GM12878 (cell line): Measurements from ENCODE around the gene H2AZ1. TPM values are rescaled to one million over a fixed set of nuclear protein-coding genes. Genes with fewer than 3 reads are reported as not detected.
A peak's percentile ranks its signal among the peaks of the same experiment; 100 is the strongest.

ENCODE experiments used
- BHLHE40 ChIP-seq, 2 experiments: fragments of 450-650 bp in 1 of 2; IDR thresholded peaks; 2 replicates each; pipeline ENCODE4 v1.6.1; 2011 to 2017; ENCODE audit warnings: low read depth in 2 of 2, borderline replicate concordance in 1 of 2, improper control_type of control experiment in 1 of 2, low read length in 1 of 2, mild to moderate bottlenecking in 1 of 2
- GABPA ChIP-seq: IDR thresholded peaks from 2 replicates; pipeline ENCODE4 v1.6.1; 2014; ENCODE audit warnings: antibody characterized with exemption, low read depth, mild to moderate bottlenecking, inconsistent platforms
- RBBP5 ChIP-seq: fragments of 200-600 bp; sonication (generic); conservative IDR thresholded peaks from 2 replicates; pipeline ENCODE4 v1.6.1; 2016
- RFX5 ChIP-seq: IDR thresholded peaks from 2 replicates; pipeline ENCODE4 v1.6.1; 2011; ENCODE audit warnings: low read depth, low read length, improper control_type of control experiment
- SKIL ChIP-seq: fragments of 450-650 bp; IDR thresholded peaks from 2 replicates; pipeline ENCODE4 v1.6.1; 2017; ENCODE audit warnings: mild to moderate bottlenecking, low read depth, inconsistent platforms; ENCODE audit not compliant: poor library complexity, severe bottlenecking
- polyA plus RNA-seq, 11 experiments: library from polyadenylated mRNA; depleted of rRNA in 4 of 11; unstranded in 6 of 11; stranded (reverse) in 5 of 11; fragments of >200 nt; fragmentation: Nextera tagmentation in 4 of 11; fragmentation: Illumina TruSeq in 1 of 11; extraction: Ambion mirVana in 4 of 11; extraction: Trizol in 1 of 11; gene quantifications; 1 replicate in 1 of 11; 2 replicates in 10 of 11; pipeline versions ENCODE4 v1.2.1 to v1.2.3, GENCODE V29; 2011 to 2016; ENCODE audit warnings: inconsistent platforms in 2 of 11, missing spikeins in 2 of 11, low read depth in 1 of 11
- total RNA-seq, 4 experiments: library from RNA; depleted of rRNA in 3 of 4; stranded (reverse); fragments of >200 nt in 3 of 4; fragmentation: Illumina TruSeq in 1 of 4; extraction: Trizol in 1 of 4; gene quantifications; 2 replicates each; pipeline versions ENCODE4 v1.2.1 to v1.2.3, GENCODE V29; 2013 to 2021
- TF ChIP-seq, protein P1 (sequence below): fragments of 450-650 bp; formaldehyde crosslinking; IDR thresholded peaks from 2 replicates; pipeline ENCODE4 v1.5.0; 2022; ENCODE audit warnings: mild to moderate bottlenecking, missing genetic modification characterization
- TF ChIP-seq, protein P2 (sequence below): fragments of 450-650 bp; IDR thresholded peaks from 2 replicates; pipeline ENCODE4 v1.6.1; 2016; ENCODE audit warnings: mild to moderate bottlenecking

Gene H2AZ1
- total and polyA plus RNA-seq, 10 of the 15 experiments (the other 5 are each of a cell fraction or from before 2014, with no cell fraction given) = 652 to 4,800 (median 898) TPM

GRCh38 chr4:99945718-99946355, 4.2 kb downstream of the H2AZ1 start (continued):
- TF ChIP-seq GABPA (no peak; the same call in 1 of the 2 replicates), BHLHE40 (IDR thresholded peaks at IDR 0.05; ENCODE audit: borderline replicate concordance in 1 of 2, low read depth in 2 of 2, low read length in 1 of 2) (no peak), RFX5 (no peak), SKIL (no peak), RBBP5 (no peak)
- TF ChIP-seq, protein P1, sequence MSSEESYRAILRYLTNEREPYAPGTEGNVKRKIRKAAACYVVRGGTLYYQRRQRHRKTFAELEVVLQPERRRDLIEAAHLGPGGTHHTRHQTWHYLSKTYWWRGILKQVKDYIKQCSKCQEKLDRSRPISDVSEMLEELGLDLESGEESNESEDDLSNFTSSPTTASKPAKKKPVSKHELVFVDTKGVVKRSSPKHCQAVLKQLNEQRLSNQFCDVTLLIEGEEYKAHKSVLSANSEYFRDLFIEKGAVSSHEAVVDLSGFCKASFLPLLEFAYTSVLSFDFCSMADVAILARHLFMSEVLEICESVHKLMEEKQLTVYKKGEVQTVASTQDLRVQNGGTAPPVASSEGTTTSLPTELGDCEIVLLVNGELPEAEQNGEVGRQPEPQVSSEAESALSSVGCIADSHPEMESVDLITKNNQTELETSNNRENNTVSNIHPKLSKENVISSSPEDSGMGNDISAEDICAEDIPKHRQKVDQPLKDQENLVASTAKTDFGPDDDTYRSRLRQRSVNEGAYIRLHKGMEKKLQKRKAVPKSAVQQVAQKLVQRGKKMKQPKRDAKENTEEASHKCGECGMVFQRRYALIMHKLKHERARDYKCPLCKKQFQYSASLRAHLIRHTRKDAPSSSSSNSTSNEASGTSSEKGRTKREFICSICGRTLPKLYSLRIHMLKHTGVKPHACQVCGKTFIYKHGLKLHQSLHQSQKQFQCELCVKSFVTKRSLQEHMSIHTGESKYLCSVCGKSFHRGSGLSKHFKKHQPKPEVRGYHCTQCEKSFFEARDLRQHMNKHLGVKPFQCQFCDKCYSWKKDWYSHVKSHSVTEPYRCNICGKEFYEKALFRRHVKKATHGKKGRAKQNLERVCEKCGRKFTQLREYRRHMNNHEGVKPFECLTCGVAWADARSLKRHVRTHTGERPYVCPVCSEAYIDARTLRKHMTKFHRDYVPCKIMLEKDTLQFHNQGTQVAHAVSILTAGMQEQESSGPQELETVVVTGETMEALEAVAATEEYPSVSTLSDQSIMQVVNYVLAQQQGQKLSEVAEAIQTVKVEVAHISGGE (CRISPR knock-in tag) = peak; percentile 65
- TF ChIP-seq, protein P2, sequence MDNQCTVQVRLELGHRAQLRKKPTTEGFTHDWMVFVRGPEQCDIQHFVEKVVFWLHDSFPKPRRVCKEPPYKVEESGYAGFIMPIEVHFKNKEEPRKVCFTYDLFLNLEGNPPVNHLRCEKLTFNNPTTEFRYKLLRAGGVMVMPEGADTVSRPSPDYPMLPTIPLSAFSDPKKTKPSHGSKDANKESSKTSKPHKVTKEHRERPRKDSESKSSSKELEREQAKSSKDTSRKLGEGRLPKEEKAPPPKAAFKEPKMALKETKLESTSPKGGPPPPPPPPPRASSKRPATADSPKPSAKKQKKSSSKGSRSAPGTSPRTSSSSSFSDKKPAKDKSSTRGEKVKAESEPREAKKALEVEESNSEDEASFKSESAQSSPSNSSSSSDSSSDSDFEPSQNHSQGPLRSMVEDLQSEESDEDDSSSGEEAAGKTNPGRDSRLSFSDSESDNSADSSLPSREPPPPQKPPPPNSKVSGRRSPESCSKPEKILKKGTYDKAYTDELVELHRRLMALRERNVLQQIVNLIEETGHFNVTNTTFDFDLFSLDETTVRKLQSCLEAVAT = no peak
